Spleen (tissue), 7 donors: ENCODE measurements around the gene DGUOK.

Experiments
- CTCF ChIP-seq, 11 experiments: fragments of 200-600 bp in 7 of 11; fragments of 450-650 bp in 4 of 11; sonication (generic) in 4 of 11; IDR thresholded peaks in 8 of 11; conservative IDR thresholded peaks in 3 of 11; 1 replicate in 7 of 11; 2 replicates in 4 of 11; pipeline versions ENCODE4 v1.4.0 to v1.8.0; 2016 to 2021; ENCODE audit warnings: antibody characterized with exemption in 11 of 11, inconsistent platforms in 4 of 11, mild to moderate bottlenecking in 1 of 11
- POLR2A ChIP-seq, 3 donors: fragments of 450-650 bp; IDR thresholded peaks; one replicate each; pipeline ENCODE4 v1.5.1; 2017; ENCODE audit warnings: antibody characterized with exemption in 3 of 3, mild to moderate bottlenecking in 1 of 3
- POLR2AphosphoS5 ChIP-seq, 3 donors: sonication (generic); formaldehyde crosslinking; IDR thresholded peaks; one replicate each; pipeline ENCODE4 v1.5.1; 2017; ENCODE audit warnings: antibody characterized with exemption in 3 of 3
- donor health status: DM: no; HTN: no; CAD: no; lungs with moderate emphysema.
- donor health status: DM: no; HTN: no; CAD: no.
- donor health status: DM: no; HTN: no; CAD: no.

- TF ChIP-seq POLR2AphosphoS5 (IDR thresholded peaks at IDR 0.05) (no peak), CTCF (IDR thresholded peaks at IDR 0.05 in 8 of 11, conservative IDR thresholded peaks at IDR 0.05 in 3 of 11) (no peak), POLR2A (IDR thresholded peaks at IDR 0.05) (no peak)
These were observed 19.7 kb upstream of the DGUOK start for GRCh38 chr2:73906847-73907505.
